ENCODE measurements around the gene TDRD10.
"Not testable (repeated sequence)": the region's sequence is repeated elsewhere in the genome, so short reads cannot be mapped to it uniquely, and the experiment has no call there.

TDRD10 gene

GRCh38 chr1:154479764-154480421 lies 22.1 kb upstream of the TDRD10 start:
- DNase-seq (ENCODE audit: low spot score) = peak; percentile 87

GRCh38 chr1:154481053-154481452 lies 21.0 kb upstream of the TDRD10 start:
- no peak for DNase-seq (ENCODE audit: low spot score)

DNA sequence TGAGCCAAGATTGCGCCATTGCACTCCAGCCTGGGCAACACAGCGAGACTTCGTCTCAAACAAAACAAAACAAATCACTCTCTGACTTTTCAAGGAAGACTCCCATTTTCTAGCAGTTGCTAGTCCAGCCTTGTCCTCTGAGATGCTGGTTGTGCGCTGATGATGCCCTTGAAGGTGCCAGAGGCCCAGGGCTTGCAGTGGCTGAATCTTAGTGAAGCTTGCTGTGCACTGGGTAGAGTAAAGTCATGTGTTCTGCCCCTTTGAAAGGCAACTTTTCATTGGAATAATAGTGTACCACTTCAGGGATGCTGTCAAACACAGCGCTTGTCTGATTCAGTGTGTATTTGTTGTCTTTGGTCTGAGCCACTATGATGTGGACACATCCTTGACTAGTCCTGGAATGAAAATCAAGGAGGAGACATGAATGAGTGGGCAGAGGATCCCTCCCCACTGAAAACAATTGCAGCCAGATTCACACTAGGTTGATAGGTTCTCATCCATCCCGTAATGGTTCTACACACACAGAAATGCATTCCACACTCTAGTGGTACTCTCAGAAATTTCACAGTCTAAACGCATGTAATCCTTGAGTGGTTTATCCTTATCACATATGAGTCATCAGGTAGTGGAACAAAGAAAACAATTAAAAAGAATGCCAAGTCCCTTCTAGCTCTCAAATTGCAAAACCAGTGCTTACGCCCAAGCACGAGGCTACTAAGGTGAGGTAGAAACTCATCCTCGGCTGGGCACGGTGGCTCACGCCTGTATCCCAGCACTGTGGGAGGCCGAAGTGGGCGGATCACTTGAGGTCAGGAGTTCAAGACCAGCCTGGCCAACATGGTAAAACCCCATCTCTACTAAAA lies 17.8 kb upstream of the TDRD10 start:
- DNase-seq (ENCODE audit: low spot score) = no peak

- DNase-seq (ENCODE audit: low spot score) = no peak
Measured at GRCh38 chr1:154485106-154485505, 16.9 kb upstream of the TDRD10 start.

- DNase-seq (ENCODE audit: low spot score) = no peak
Measured at GRCh38 chr1:154485910-154486496, 16.0 kb upstream of the TDRD10 start.

DNA sequence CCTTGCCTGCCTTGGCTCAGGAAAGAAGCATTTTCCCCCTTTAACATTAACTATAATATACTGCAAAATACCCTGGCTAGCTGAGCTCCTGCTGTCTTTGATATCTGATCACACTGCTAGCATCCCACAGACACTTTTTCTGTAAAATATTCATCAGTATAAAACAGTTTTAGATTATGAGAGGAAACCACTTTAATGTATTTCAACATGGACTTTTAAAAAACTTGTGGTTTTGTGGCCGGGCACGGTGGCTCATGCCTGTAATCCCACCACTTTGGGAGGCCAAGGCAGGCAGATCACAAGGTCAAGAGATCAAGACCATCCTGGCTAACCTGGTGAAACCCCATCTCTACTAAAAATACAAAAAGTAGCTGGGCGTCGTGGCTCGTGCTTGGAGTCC lies 15.3 kb upstream of the TDRD10 start:
- not testable (repeated sequence) for DNase-seq (ENCODE audit: low spot score)

DNA sequence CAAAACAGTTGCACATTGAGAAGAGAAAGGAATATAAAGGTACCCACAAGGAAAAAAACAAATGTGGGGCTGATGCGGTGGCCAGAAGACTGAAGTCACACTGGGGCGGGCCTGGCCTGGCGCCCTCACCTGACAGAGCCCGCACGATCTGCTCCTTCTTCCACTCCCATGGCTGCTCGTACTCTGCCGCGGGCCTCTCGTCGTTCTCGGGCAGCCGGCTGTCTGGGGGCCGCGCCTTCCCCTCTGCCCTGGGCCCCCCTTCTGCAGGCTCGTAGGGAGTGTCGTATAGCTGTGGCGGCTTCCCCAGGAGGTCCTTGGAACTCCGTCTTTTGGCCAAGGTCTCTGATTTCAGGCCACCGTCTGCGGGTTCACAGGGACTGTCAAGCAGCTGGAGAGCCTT lies 13.1 kb upstream of the TDRD10 start:
- no peak for DNase-seq (ENCODE audit: low spot score)

DNA sequence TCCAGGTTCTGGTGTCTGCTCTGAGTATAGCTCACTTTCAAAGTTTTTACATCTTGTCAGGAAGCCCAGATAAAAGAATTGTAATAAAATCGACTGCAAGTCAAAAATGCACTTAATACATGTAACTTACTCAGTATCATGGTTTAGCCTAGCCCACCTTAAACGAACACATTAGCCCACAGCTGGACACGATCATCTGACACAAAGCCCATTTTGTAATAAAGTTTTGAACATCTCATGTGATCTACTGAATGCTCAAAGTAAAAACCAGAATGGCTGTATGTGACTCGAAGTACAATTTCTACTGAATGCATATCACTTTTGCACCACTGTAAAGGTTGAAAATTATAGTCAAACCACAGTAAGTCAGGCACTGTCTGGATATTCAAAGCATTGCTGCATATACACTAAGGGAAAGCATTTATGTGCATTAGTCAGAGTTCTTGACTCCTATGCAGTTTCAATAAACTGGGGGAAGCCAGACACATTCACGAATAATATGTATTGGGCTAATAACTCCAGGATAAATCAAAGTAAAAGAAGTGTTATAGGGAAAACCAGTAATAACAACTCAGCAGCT lies 12.2 kb upstream of the TDRD10 start:
- DNase-seq (ENCODE audit: low spot score) = no peak

- DNase-seq (ENCODE audit: low spot score) = no peak
Measured at GRCh38 chr1:154490317-154490716, 11.7 kb upstream of the TDRD10 start.

DNA sequence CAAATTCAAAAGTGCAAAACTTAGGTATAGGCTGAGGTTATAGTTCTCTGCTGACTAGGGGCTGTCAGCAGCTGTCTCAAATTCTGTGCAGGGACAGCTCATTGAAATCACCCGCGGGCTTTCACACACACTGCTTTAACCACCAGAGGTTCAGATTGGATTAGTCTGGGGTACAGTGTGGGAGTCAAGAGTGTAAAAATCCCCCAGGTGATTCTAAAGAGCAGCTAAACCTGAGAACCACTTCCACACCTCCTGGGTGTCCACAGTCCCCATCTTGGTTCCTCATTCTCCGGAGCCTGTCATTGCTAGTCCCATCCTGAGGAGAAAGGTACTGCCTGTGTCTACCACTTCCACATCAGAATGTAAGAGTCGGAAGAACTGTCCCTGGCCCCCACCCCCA lies 9.9 kb upstream of the TDRD10 start:
- no peak for DNase-seq (ENCODE audit: low spot score)

DNA sequence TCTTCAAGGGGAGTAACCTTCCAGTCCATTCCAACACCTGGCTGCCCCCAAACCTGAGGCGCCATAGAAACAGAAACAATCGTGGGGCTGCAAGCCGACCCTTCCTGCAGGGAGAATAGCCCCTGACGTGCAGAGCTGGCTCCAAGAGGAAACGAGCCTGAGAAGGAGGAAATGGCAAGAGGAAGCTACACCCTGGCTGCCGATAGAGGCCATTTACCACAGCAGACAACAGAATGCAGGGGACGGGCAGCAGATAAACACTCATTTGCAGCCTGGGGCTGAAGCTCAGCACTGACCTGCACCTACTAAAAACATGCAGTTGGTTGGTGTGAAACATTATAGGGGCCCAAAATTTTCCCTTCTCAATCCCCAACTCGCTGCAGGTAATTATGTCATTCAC lies 8.7 kb upstream of the TDRD10 start:
- DNase-seq (ENCODE audit: low spot score) = no peak

GRCh38 chr1:154495496-154496273 lies 6.3 kb upstream of the TDRD10 start:
- DNase-seq (ENCODE audit: low spot score) = no peak

DNA sequence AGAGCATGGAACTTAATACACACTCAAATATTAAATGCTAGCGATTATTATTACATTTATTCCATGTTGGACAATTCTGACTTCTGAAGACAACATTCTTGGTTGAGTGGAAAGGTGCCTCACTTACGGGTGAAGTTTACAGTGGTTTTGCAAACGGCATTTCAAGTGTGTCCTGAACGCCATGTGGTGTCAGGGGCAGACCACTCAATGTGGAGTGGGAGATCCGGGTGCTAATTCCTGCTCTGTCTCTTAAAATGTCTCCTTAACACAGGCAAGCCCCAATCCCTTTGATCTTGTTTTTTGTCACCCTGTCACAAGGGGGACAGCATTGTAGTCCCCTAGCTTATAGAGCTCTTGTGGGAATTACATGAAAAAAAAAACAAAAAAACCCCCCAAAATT lies 5.6 kb upstream of the TDRD10 start:
- no peak for DNase-seq (ENCODE audit: low spot score)

DNA sequence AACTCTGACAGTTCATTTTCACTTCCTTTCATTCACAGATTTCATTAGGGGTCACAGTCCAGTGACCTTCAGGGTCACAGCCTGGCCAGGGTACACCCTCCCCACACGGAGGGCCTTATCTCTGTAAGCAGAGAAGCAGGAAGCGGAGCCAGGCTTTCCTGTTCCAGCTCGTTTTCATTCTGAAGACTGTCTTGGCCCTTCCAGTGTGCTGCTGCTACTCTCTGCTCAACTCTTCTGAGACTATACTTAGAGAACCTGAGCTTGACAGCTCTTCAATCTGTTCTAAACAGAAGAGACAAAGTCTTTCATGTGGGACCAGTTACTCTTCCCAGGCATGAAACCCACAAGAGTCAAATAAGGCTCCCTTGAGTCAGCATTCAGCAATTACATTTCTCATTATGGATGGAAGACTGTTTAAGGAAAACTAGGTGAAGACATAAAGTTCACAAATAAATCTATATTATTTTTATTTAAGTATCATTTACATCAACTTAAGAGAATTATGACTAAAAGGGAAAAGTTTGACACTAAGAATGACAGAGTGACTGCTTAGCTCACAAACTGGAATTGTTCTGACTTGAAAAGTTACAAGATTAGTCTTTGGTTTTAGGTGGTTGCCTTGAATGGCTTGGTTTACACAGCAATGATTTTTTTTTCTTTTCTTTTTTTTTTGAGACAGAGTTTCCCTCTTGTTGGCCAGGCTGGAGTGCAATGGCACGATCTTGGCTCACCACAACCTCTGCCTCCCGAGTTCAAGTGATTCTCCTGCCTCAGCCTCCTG lies 4.8 kb upstream of the TDRD10 start:
- DNase-seq (ENCODE audit: low spot score) = no peak

DNA sequence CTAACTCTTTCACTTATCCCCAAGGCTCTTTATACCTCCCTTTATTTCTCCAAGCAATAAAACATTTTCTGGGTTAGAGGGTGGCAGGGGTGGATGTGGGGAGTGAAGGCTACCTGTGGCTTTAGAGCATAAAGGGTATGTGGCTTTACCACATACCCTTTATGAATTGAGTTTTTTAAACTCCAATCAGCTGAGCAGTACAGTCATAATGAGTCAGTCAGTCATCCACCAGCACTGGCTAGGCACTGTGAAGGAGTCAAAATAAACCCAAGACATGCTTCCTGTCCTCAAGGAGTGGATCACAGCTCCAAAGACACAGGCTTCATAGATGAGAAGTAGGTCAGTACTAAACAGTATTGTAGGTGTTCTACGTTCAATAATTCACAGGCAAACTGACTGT lies 2.6 kb upstream of the TDRD10 start:
- DNase-seq (ENCODE audit: low spot score) = no peak

- DNase-seq (ENCODE audit: low spot score) = no peak
Measured at GRCh38 chr1:154500533-154500932, 1.5 kb upstream of the TDRD10 start.

DNA sequence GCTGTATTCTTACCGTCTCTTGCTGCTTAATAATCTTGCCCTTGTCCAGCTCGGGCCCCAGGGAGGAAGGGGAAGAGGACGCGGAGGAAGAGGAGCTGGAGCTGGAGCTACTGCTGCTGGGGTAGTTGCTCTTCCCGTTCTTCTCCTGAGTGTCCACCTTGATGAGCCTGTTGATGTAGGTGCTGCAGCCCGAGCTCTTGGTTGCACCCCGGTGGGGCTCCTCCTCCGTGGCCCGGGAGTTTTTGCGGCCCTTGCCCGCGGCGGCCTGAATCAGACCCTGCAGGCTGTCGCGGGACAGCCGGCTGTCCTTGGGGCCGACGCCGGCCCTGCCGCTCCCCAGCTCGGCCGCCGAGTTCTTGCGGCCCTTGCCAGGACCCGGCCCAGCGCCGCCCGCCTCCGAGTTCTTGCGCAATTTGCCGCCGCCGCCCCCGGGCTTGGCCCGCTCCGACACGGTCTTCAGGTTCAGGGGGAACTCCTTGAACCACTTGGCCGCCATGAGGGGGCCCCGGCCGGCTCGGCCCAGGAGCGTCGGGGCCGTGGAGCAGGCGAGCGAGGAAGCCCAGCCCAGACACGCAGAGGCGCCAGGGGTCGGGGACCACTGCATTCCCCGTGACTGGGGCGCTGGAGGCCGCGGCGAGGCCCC lies 475 bp upstream of the TDRD10 start:
- DNase-seq (ENCODE audit: low spot score) = peak; percentile 61

- peak; percentile 79 for DNase-seq (ENCODE audit: low spot score)
Measured at GRCh38 chr1:154502744-154503115, 711 bp downstream of the TDRD10 start.

DNA sequence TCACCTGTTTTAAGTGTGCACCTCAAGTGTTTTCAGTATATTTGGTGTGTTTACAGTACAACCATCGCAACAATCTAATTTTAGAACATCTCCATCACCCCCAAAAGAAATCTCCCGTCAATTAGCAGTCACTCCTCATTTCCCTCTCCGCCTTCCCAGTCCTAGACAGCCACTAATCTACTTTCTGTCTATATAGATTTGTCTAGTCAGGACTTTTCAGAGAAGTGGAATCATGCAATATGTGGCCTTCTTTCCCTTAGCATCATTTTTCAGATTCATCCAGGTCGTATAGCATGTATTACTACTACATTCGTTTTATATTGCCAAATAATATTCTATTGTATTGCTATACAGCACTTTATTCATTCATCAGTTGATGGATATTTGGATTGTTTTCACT lies 1.9 kb downstream of the TDRD10 start:
- no peak for DNase-seq (ENCODE audit: low spot score)

DNA sequence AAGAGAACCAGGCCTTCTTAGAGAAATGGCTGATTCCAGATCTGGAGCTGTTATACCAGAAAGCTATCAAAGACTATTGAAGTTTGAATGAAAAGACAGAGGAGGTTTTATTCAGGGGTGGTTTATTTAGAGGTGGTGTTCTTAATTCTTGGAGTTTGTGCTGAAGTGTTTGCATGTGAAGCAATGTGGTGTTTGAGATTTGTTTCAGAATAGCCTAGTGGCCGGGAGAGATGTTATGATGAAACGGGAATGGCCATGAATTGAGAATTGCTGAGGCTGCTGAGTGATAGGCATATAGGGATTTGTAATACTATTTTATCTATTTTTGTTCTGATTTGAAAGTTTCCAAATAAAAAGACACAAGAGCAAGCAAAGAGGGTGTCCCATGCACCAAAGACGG lies 10.7 kb downstream of the TDRD10 start:
- DNase-seq (ENCODE audit: low spot score) = no peak

GRCh38 chr1:154514066-154514553 lies 12.1 kb downstream of the TDRD10 start:
- DNase-seq (ENCODE audit: low spot score) = no peak

All from iPS-NIHi11 (cell line).